Measurements from ENCODE around the gene ITPR1. TPM values are rescaled to one million over a fixed set of nuclear protein-coding genes. Genes with fewer than 3 reads are reported as not detected.
A peak's percentile ranks its signal among the peaks of the same experiment; 100 is the strongest.

Gene ITPR1
- total and polyA plus RNA-seq, 2 experiments from 2014 or later = 6.8 to 21.0 TPM

GRCh38 chr3:4514321-4514720 lies 21.2 kb downstream of the ITPR1 start:
- Histone ChIP-seq H3K4me3 (no peak overlapping the region), H3K27me3 (ENCODE audit: insufficient read depth) (no peaks in the 10 kb centered on the region), H2AFZ (no peak overlapping the region), H3K4me1 (ENCODE audit: insufficient read depth) (peaks cover 29% of the 10 kb centered on the region), H3K36me3 (ENCODE audit: insufficient read depth) (no peaks in the 10 kb centered on the region), H3K79me2 (replicated peaks; ENCODE audit: insufficient read depth) (no peaks in the 10 kb centered on the region), H3K27ac (ENCODE audit: low read depth) (0 out of 2 replicates have a peak overlapping the region, but pooled peaks have one; percentile 59), H3K9me2 (ENCODE audit: insufficient read depth) (no peaks in the 10 kb centered on the region), H4K20me1 (replicated peaks; ENCODE audit: insufficient read depth) (0 out of 2 replicates have a peak, but pooled peaks cover under 1% of the 10 kb centered on the region), H3F3A (replicated peaks; ENCODE audit: low read depth) (no peaks in the 10 kb centered on the region), H3K4me2 (peak overlapping the region; percentile 30; the same call in 1 of the 2 replicates)
- Mint-ChIP-seq H3K4me3 (no peak overlapping the region), H3K36me3 (ENCODE audit: low read depth) (no peaks in the 10 kb centered on the region), H3K27ac (no peak overlapping the region), H3K4me1 (peaks cover 31% of the 10 kb centered on the region), H3K9me3 (no peaks in the 10 kb centered on the region), H3K27me3 (ENCODE audit: insufficient read depth, low read depth, poor library complexity) (peaks cover 1% of the 10 kb centered on the region)
- peak; percentile 70 for ATAC-seq
- TF ChIP-seq CTCF (conservative IDR thresholded peaks at IDR 0.05; ENCODE audit: low read depth in 2 of 2) (peak in 1 of 2 experiments; percentile 11; a peak in 1 of 4 replicates), JUNB (IDR thresholded peaks at IDR 0.05; ENCODE audit: unreplicated experiment) (no peak)
- DNase-seq (ENCODE audit: low spot score) = peak; percentile 43

- peak; percentile 36 for ATAC-seq
- TF ChIP-seq ZNF331 (CRISPR knock-in tag; IDR thresholded peaks at IDR 0.05; ENCODE audit: low read depth) = no peak
- no peak for TF ChIP-seq ETS1 (IDR thresholded peaks at IDR 0.05)
- TF ChIP-seq STAT1 (IDR thresholded peaks at IDR 0.05; ENCODE audit: unreplicated experiment) = no peak
- no peak for TF ChIP-seq ZNF462 (CRISPR knock-in tag; IDR thresholded peaks at IDR 0.05)
- TF ChIP-seq EZH2phosphoT487 (IDR thresholded peaks at IDR 0.05; ENCODE audit: unreplicated experiment) = no peak
- no peak for TF ChIP-seq REST (IDR thresholded peaks at IDR 0.05; ENCODE audit: unreplicated experiment)
- no peak for TF ChIP-seq JUNB (IDR thresholded peaks at IDR 0.05; ENCODE audit: unreplicated experiment)
- no peak for TF ChIP-seq ZNF114 (CRISPR knock-in tag; IDR thresholded peaks at IDR 0.05)
These were observed 21.8 kb downstream of the ITPR1 start for GRCh38 chr3:4514916-4515315.

More at GRCh38 chr3:4514916-4515315, 21.8 kb downstream of the ITPR1 start:
- H3K9me2 ChIP-seq (ENCODE audit: insufficient read depth) = no peaks in the 10 kb centered on the region
- no peak overlapping the region for H3K4me3 ChIP-seq
- 0 out of 2 replicates have a peak overlapping the region, but pooled peaks have one; percentile 59 for H3K27ac ChIP-seq (ENCODE audit: low read depth)
- peak overlapping the region; percentile 30; the same call in 1 of the 2 replicates for H3K4me2 ChIP-seq
- Mint-ChIP-seq H3K36me3 (ENCODE audit: low read depth) (no peaks in the 10 kb centered on the region), H3K27me3 (ENCODE audit: insufficient read depth, low read depth, poor library complexity) (peaks cover 1% of the 10 kb centered on the region), H3K27ac (peak overlapping the region; percentile 46; the same call in 1 of the 2 replicates), H3K4me1 (peaks cover 31% of the 10 kb centered on the region), H3K9me3 (no peaks in the 10 kb centered on the region), H3K4me3 (no peak overlapping the region)
- DNase-seq (ENCODE audit: low spot score) = peak; percentile 30
- H3K36me3 ChIP-seq (ENCODE audit: insufficient read depth) = no peaks in the 10 kb centered on the region
- no peak overlapping the region for H2AFZ ChIP-seq
- no peaks in the 10 kb centered on the region for H4K20me1 ChIP-seq (replicated peaks; ENCODE audit: insufficient read depth)
- H3K27me3 ChIP-seq (ENCODE audit: insufficient read depth) = no peaks in the 10 kb centered on the region
- H3K4me1 ChIP-seq (ENCODE audit: insufficient read depth) = peaks cover 29% of the 10 kb centered on the region
- H3F3A ChIP-seq (replicated peaks; ENCODE audit: low read depth) = no peaks in the 10 kb centered on the region
- no peaks in the 10 kb centered on the region for H3K79me2 ChIP-seq (replicated peaks; ENCODE audit: insufficient read depth)

Data from GM23338 (cell line).